CD14-positive monocyte (primary cell): ENCODE data around the gene PLBD2. TPM values are rescaled to one million over a fixed set of nuclear protein-coding genes. Genes with fewer than 3 reads are reported as not detected.

ENCODE experiments used
- DNase-seq, 3 donors: peaks; one replicate each; pipeline ENCODE4 v3.0.0-alpha.2; 2011 to 2022
- H2AFZ ChIP-seq: 2 replicates; pipeline ENCODE4 v1.6.0; 2012; ENCODE audit warnings: mild to moderate bottlenecking, low read depth, low read length, inconsistent platforms; ENCODE audit not compliant: insufficient read depth, poor library complexity, severe bottlenecking
- H3K27ac ChIP-seq, 2 donors: 1 replicate in 1 of 2; 2 replicates in 1 of 2; pipeline ENCODE4 v1.5.1; 2012 to 2013; ENCODE audit warnings: low read length in 2 of 2, control low read depth in 1 of 2, inconsistent platforms in 1 of 2, low read depth in 1 of 2, mild to moderate bottlenecking in 1 of 2
- H3K27me3 ChIP-seq, 2 donors: one replicate each; pipeline versions ENCODE4 v1.6.0 to v1.6.1; 2011 to 2013; ENCODE audit warnings: low read length in 2 of 2; ENCODE audit not compliant: control insufficient read depth in 2 of 2, insufficient read depth in 2 of 2
- H3K36me3 ChIP-seq, 2 donors: replicated peaks in 1 of 2; 1 replicate in 1 of 2; 2 replicates in 1 of 2; pipeline versions ENCODE4 v1.5.1 to v1.6.1; 2012 to 2013; ENCODE audit warnings: low read length in 2 of 2, control low read depth in 1 of 2, inconsistent platforms in 1 of 2, mild to moderate bottlenecking in 1 of 2; ENCODE audit not compliant: insufficient read depth in 2 of 2, control insufficient read depth in 1 of 2
- H3K4me1 ChIP-seq, 2 donors: 1 replicate in 1 of 2; 2 replicates in 1 of 2; pipeline versions ENCODE4 v1.5.1 to v1.6.1; 2012 to 2013; ENCODE audit warnings: low read length in 2 of 2, control low read depth in 1 of 2, inconsistent platforms in 1 of 2, mild to moderate bottlenecking in 1 of 2, moderate library complexity in 1 of 2; ENCODE audit not compliant: insufficient read depth in 2 of 2, control insufficient read depth in 1 of 2
- H3K4me2 ChIP-seq: replicated peaks from 2 replicates; pipeline ENCODE3; 2012; ENCODE audit warnings: low read length, moderate library complexity, mild to moderate bottlenecking; ENCODE audit not compliant: poor library complexity, severe bottlenecking; ENCODE audit errors: extremely low read depth
- H3K4me3 ChIP-seq, 3 experiments: fragments of 200-600 bp in 1 of 3; sonication (generic) in 1 of 3; replicated peaks in 1 of 3; 1 replicate in 2 of 3; 2 replicates in 1 of 3; pipeline ENCODE4 v1.5.1; 2011 to 2013; ENCODE audit warnings: low read length in 3 of 3, mild to moderate bottlenecking in 3 of 3, control low read depth in 2 of 3, low read depth in 2 of 3, inconsistent platforms in 1 of 3, moderate library complexity in 1 of 3
- H3K79me2 ChIP-seq: 2 replicates; pipeline ENCODE4 v1.6.0; 2012; ENCODE audit warnings: mild to moderate bottlenecking, control low read depth, inconsistent platforms, low read length, moderate library complexity; ENCODE audit not compliant: insufficient read depth
- H3K9ac ChIP-seq: 2 replicates; pipeline ENCODE4 v1.6.0; 2017; ENCODE audit warnings: low read length, mild to moderate bottlenecking; ENCODE audit not compliant: insufficient read depth, poor library complexity, severe bottlenecking
- H3K9me3 ChIP-seq, 2 donors: replicated peaks in 1 of 2; 1 replicate in 1 of 2; 2 replicates in 1 of 2; pipeline versions ENCODE4 v1.5.1 to v1.6.1; 2012 to 2013; ENCODE audit warnings: low read length in 2 of 2, control low read depth in 1 of 2; ENCODE audit not compliant: control insufficient read depth in 1 of 2, insufficient read depth in 1 of 2
- H4K20me1 ChIP-seq: 2 replicates; pipeline ENCODE4 v1.6.0; 2012; ENCODE audit warnings: mild to moderate bottlenecking, low read length, control low read depth, moderate library complexity; ENCODE audit not compliant: insufficient read depth
- H3K27ac Mint-ChIP-seq, 7 donors: one replicate each; pipeline ENCODE4 v1.8.0; 2020; ENCODE audit warnings: mild to moderate bottlenecking in 7 of 7, mixed read lengths in 7 of 7, moderate library complexity in 6 of 7, inconsistent platforms in 2 of 7
- H3K27me3 Mint-ChIP-seq, 3 donors: one replicate each; pipeline ENCODE4 v1.8.0; 2021 to 2022; ENCODE audit warnings: low read depth in 3 of 3, mild to moderate bottlenecking in 3 of 3, mixed read lengths in 3 of 3, moderate library complexity in 3 of 3, inconsistent platforms in 1 of 3
- H3K36me3 Mint-ChIP-seq, 2 donors: one replicate each; pipeline ENCODE4 v1.8.0; 2020; ENCODE audit warnings: mixed read lengths in 2 of 2, inconsistent platforms in 1 of 2, mild to moderate bottlenecking in 1 of 2
- H3K4me1 Mint-ChIP-seq: one replicate; pipeline ENCODE4 v1.8.0; 2020; ENCODE audit warnings: mild to moderate bottlenecking, mixed read lengths
- H3K4me3 Mint-ChIP-seq, 2 donors: one replicate each; pipeline ENCODE4 v1.8.0; 2020; ENCODE audit warnings: mild to moderate bottlenecking in 2 of 2, mixed read lengths in 2 of 2, moderate library complexity in 1 of 2
- H3K9me3 Mint-ChIP-seq, 7 donors: one replicate each; pipeline ENCODE4 v1.8.0; 2020 to 2022; ENCODE audit warnings: mixed read lengths in 7 of 7, mild to moderate bottlenecking in 6 of 7, moderate library complexity in 6 of 7, inconsistent platforms in 2 of 7
- WGBS: methylation state at CpG from one replicate; pipeline ENCODE4 v1.1.5; 2013; ENCODE audit warnings: missing lambda C conversion rate; ENCODE audit not compliant: insufficient coverage; 5-methylcytosine and 5-hydroxymethylcytosine counted together
- intact Hi-C, 2 donors: fragments of 100-400 bp; cut with micrococcal nuclease; formaldehyde crosslinking; loops; one replicate each; pipeline versions ENCODE4 v1.15.0 to v1.15.1; 2023
- polyA plus RNA-seq, 3 donors: library from polyadenylated mRNA; depleted of rRNA in 1 of 3; unstranded in 2 of 3; stranded (reverse) in 1 of 3; fragments of 300-500 nt in 2 of 3; fragments of >200 nt in 1 of 3; fragmentation: Illumina TruSeq in 2 of 3; gene quantifications; 1 replicate in 2 of 3; 2 replicates in 1 of 3; pipeline ENCODE4 v1.2.3, GENCODE V29; 2012 to 2021
- TF ChIP-seq, protein P1 (sequence below): fragments of 200-600 bp; IDR thresholded peaks from one replicate; pipeline ENCODE4 v1.8.0; 2022; ENCODE audit warnings: antibody characterized with exemption, mild to moderate bottlenecking

Gene PLBD2
- polyA plus RNA-seq, 3 donors: 8.5 to 12.4 (median 8.8) TPM

DNA sequence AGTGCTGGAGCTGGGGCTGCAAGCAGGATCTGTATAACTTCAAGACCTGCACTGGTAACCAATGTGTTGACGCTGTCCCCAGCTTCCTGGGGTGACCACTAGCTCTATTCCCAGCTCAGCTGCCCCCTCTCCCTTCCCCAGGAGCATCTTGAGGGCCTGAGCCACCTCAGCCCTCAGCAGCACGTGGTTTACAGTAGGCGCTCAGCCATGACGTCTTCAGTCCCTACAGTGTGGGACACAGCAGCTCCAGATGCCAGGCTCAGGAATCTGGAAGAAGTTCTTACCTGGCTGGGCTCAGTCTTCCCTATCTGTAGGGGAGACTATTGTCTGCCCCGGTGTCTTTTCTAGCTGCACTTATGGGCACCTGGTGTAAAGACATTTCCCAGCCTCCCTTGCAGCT is 36.7 kb downstream of the PLBD2 start:
- Histone ChIP-seq H3K4me1 (no peaks in the 10 kb centered on the region), H3K9ac (no peak overlapping the region), H3K79me2 (no peaks in the 10 kb centered on the region), H3K4me3 (no peak overlapping the region), H3K27ac (no peak overlapping the region), H2AFZ (no peak overlapping the region), H4K20me1 (no peaks in the 10 kb centered on the region), H3K36me3 (peaks cover 0 to 12% of the 10 kb centered on the region in 2 donors), H3K9me3 (no peaks in the 10 kb centered on the region), H3K27me3 (no peaks in the 10 kb centered on the region), H3K4me2 (no peak overlapping the region)
- Mint-ChIP-seq H3K27ac (no peak overlapping the region), H3K27me3 (peaks cover 9 to 10% (median 9%) of the 10 kb centered on the region in 3 donors), H3K9me3 (peaks cover 0 to 12% (median 0%) of the 10 kb centered on the region in 7 donors), H3K4me1 (no peaks in the 10 kb centered on the region), H3K36me3 (no peaks in the 10 kb centered on the region), H3K4me3 (no peak overlapping the region)
- TF ChIP-seq, protein P1, sequence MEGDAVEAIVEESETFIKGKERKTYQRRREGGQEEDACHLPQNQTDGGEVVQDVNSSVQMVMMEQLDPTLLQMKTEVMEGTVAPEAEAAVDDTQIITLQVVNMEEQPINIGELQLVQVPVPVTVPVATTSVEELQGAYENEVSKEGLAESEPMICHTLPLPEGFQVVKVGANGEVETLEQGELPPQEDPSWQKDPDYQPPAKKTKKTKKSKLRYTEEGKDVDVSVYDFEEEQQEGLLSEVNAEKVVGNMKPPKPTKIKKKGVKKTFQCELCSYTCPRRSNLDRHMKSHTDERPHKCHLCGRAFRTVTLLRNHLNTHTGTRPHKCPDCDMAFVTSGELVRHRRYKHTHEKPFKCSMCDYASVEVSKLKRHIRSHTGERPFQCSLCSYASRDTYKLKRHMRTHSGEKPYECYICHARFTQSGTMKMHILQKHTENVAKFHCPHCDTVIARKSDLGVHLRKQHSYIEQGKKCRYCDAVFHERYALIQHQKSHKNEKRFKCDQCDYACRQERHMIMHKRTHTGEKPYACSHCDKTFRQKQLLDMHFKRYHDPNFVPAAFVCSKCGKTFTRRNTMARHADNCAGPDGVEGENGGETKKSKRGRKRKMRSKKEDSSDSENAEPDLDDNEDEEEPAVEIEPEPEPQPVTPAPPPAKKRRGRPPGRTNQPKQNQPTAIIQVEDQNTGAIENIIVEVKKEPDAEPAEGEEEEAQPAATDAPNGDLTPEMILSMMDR: no peak
- intact Hi-C loops: no loop called here
- 80% methylated on average over 5 of the region's 5 CpGs for WGBS
- no peak for DNase-seq

DNA sequence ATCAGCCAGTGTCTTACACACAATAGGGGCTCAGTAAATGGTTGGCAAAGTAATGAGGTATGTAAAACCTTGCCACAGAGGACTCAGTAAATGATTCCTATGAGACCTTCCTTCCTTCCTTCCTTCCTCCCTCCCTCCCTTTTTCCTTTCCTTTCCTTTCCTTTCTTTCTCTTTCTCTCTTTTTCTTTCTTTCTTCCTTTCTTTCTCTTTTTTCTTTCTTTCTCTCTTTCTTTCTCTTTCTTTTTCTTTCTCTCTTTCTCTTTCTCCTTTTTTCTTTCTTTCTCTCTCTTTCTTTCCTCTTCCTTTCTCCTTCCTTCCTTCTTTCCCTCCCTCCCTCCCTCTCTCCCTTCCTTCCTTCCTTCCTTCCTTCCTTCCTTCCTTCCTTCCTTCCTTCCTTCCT is 37.8 kb downstream of the PLBD2 start:
- Histone ChIP-seq H3K9ac (no peak overlapping the region), H3K36me3 (peaks cover 0 to under 1% of the 10 kb centered on the region in 2 donors), H3K79me2 (no peaks in the 10 kb centered on the region), H3K4me1 (no peaks in the 10 kb centered on the region), H4K20me1 (no peaks in the 10 kb centered on the region), H3K4me2 (no peak overlapping the region), H2AFZ (no peak overlapping the region), H3K27ac (no peak overlapping the region), H3K4me3 (no peak overlapping the region), H3K9me3 (no peaks in the 10 kb centered on the region), H3K27me3 (no peaks in the 10 kb centered on the region)
- no peaks in the 10 kb centered on the region for H3K4me1 Mint-ChIP-seq
- H3K27ac Mint-ChIP-seq: peak overlapping the region in 1 of 7 donors; percentile 42
- H3K4me3 Mint-ChIP-seq: no peak overlapping the region
- peaks cover 9 to 10% (median 9%) of the 10 kb centered on the region in 3 donors for H3K27me3 Mint-ChIP-seq
- H3K36me3 Mint-ChIP-seq: no peaks in the 10 kb centered on the region
- DNase-seq: no peak
- H3K9me3 Mint-ChIP-seq: peaks cover 0 to 12% (median 0%) of the 10 kb centered on the region in 7 donors
- intact Hi-C loops: no loop called here
- TF ChIP-seq, protein P1: no peak
